ENCODE measurements around the gene PALLD. TPM values are rescaled to one million over a fixed set of nuclear protein-coding genes. Genes with fewer than 3 reads are reported as not detected.

The PALLD gene
- total RNA-seq, 1 experiment from 2014 or later: 176 TPM

DNA sequence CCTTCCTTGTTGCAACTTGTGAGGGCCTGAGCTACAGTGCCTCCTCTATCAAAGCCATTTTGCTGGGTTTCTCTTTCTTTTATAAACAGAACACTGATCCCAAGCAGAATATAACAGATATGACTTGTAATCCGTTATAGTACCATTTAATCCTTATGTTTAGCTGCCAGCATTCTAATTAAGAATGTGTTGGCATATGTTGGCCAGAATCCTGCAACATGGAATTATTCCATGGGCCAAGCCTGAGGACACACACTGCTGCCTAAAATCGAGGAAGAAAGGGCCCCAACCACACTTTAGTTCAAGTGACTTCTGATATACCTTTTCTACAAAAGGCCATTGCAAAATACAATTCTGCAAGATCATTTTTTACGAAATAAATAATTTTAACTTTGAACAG lies 28.0 kb downstream of the PALLD start:
- no peak for DNase-seq (ENCODE audit: low read depth)

DNA sequence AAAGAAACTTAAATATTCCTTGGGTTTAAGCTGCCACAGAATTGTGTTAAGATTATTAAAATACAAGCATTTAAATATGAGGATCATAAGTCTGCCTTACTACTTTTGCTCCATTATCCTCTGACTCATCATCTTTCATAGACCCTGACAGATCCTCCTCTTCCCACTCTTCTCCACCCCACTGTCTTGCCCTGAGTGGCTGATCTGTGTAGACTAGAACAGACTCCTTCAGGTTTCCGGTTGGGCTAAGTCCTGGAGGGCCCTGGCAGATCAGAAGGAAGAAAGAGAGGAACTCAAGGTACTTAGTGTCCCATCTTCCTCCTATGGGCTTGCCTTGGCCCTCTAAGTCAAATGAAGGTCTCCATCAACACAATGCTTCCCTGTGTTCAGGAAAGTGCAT lies 30.7 kb downstream of the PALLD start:
- DNase-seq (ENCODE audit: low read depth): no peak

DNA sequence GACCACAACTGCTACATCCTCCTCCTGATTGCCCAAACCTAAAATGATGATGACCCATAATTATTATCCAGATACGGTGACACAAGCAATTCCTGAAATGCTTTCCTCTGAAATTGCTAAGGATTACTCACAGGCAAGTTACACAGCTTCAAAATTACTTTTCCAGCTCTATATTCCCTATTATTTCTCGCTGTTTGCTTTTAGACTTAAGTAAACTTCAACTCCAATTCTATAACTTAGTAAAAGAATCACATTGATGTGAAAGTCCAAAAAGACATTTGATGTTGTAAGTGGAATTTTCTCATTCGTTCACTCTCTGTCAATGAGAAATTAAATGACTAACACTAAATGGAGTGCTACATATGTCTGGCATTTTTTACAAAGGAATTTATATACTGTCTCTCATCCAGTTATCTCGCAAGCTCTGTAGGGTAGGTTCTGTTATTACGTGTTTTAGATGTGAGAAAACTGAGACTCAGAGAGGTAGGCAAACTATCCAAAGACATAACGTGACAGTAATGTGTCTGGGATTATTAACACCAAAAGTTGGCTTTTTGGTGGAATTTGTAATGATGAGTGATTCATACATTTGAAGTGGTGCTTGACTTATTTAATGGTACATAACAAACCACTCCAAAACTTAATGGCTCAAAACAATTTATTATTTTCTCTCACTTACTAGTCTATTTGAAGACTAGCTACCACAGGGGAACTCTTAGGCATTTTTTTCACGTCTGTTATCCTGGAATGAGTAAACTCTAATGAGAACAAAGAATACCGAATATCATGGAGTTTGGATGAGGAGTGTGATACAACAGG lies 31.5 kb downstream of the PALLD start:
- peak; percentile 68 for DNase-seq (ENCODE audit: low read depth)

DNA sequence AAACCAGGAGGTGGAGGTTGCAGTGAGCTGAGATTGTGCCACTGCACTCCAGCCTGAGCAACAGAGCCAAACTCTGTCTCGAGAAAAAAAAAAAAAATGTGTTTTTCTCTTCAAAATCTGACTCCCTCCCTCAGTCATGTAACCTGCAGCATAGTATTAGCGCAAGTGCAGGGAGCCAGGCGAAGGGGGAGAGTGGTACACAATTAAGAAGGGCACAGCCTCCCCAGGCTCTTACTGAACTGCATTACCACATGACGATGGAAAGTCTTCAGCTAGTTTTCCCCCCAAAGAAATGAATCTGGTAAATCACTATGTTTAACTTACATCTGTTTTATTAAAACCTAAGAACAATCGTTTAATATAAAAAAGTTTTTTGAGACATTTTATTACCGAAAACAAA lies 32.4 kb downstream of the PALLD start:
- DNase-seq (ENCODE audit: low read depth): no peak

DNA sequence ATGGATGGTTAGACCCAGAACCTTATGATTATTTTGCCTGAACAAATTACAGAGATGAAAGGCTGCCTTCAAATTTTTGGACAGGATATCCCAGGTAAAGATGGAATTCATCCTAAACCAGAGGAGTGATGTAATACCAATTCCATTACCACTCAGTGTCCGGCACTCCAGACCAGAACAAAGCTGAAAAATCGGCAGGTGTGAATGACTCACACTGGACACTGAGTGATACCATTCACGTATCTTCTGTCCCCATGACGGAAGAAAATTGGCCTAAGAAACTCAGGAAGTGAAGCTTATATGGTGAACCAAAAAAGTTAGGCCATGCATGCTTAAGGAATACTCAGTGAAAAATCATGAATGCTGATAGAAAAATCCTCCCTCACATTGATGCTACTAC lies 34.5 kb downstream of the PALLD start:
- no peak for DNase-seq (ENCODE audit: low read depth)

DNA sequence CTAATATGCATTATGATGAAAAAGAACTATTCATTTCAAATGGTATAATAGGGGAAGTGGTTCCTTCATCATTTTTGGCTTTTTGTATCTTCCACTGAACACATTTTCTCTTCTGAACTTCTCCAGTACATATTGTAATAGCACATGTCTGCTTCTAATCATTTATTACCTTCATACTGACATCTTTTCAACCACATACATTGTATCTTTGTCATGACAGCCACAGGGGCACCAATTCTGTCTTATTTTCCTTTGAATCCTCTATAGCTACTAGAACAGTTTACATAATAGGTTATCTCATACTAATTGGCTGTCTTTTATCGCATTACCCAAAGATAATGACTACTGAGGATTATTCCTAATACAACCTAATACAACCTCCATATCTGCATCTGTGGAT lies 37.7 kb downstream of the PALLD start:
- no peak for DNase-seq (ENCODE audit: low read depth)

DNA sequence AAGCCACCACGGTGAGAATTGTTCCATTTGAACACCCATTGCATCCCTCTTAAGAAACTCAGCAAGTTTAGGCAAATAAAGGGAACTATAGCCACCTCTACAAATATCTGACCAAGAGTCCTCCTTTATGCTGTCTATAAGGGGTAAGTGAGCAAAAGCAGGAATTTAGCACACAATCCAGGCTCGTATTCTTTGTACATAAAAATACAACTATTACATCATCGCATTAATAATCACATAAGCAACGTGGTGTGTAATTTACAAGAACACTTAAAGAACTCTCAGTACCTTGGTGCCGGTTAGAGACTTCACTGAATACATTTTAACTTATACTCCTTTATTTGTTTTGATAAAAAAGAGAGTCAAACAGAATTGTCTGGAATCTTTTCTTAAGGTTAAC lies 38.8 kb downstream of the PALLD start:
- no peak for DNase-seq (ENCODE audit: low read depth)

DNA sequence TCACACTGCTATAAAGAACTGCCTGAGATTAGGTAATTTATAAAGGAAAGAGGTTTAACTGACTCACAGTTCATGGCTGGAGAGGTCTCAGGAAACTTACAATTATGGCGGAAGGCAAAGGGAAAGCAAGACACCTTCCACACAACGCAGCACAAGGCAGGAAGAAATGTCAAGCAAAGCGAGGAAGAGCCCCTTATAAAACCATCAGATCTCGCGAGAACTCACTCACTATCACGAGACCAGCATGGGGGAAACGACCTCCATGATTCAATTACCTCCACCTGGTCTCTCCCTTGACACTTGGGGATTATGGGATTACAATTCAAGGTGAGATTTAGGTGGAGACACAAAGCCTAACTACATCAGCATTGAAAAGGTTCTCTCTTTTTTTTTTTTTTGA lies 39.6 kb downstream of the PALLD start:
- no peak for DNase-seq (ENCODE audit: low read depth)

DNA sequence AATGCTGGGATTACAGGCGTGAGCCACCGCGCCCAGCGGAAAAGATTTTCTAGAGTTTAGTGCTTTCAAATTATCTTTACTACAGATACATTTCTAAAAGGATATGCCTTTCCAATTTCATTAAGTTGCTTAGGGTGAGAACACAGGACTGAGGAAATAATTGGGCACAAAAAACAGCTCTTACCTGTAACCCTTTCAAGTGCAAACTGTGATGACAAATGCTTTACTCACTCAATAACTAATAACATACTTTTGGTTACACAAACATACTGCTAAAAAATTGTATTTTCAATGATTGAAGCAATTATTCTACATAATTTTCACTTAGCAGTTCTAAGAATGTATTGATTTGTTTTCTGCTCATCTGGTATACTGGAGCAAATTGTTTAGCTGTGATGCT lies 40.2 kb downstream of the PALLD start:
- no peak for DNase-seq (ENCODE audit: low read depth)

DNA sequence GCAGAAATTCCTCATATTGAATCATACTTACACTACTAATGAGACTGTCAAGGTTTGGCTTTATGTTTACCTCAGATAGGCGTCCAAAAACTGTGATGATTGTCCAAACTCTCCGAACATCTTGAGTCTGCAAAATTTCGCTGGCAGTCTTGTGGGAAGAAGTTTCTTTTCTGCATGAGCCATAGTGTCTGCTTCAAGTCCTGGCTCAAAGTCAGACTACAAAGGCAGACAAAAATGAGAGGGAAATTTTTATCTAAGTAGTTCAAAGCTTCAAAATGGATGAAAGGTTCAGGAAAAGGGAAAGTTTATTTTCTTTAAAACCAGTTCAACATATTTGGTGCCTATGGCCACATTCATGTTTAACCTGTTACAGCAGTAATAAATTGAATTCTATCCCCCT lies 40.7 kb downstream of the PALLD start:
- DNase-seq (ENCODE audit: low read depth): no peak

DNA sequence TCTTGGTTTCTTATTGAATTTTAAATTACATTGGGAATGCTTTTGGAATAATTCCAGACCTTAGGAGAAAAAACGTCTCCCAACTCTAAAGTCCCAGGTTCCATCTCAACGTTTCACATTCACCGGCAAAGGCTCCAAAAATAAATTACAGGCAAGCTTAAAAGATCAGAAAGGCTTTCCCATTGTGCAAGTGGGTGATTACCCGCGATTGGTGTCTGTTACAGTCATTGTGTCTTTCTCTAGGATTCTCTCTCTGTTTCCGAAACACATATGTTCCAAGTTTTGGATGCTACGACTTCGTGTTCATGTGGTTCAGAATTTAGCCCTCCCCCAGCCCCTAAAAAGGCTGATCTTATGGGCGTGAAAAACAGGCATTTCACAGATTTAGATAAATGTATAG lies 41.8 kb downstream of the PALLD start:
- no peak for DNase-seq (ENCODE audit: low read depth)

DNA sequence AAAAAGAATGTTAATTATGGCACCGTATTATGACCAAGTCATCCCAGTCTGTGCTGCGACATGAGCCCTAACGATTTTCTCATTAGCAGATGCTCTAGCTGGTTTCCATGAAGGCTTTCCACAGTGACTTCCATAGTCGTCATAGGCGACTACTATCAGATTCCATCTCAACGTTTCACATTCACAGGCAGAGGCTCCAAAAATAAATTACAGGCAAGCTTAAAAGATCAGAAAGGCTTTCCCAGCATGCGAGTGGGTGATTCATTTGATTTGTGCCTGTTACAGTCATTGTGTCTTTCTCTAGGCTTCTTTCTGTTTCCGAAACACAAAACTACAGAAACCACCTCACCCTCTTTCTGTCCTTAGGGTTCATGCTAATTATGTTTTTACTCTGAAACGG lies 43.2 kb downstream of the PALLD start:
- DNase-seq (ENCODE audit: low read depth): peak; percentile 91

DNA sequence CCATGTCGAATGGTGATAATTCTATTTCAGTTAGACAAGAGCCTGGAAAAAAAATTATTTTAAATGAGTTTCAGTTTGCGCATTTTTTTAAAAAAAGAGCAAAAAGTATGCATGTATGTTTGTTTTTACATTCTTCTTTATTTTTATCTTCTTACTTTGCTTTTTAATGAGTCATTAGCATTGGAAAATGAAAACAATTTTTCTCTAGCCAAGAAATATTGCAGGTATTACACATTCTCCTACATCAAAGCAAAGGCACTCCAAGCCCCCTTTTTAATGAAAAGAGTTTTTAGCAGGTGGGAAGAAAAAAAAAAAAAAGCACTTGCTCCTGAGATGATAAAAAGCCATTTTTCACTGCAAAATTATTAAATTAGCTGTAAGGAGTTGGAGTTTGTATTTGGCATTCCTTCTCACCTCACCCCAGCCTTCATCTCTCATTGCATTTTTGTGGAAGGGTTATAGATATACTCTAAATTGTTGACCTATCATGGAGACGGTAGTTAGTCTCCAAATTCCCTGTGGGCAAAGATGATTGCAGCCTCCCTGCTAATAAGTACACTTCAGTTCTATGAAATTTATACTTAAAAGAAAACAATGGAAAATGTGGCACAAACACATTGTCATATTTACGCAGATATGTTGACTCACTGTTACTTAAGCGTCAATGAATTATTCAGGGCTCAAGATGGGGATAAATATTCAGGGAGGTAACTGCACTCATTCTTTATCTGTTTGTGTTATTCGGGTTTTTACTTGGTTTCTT lies 43.8 kb downstream of the PALLD start:
- DNase-seq (ENCODE audit: low read depth): peak; percentile 45

DNA sequence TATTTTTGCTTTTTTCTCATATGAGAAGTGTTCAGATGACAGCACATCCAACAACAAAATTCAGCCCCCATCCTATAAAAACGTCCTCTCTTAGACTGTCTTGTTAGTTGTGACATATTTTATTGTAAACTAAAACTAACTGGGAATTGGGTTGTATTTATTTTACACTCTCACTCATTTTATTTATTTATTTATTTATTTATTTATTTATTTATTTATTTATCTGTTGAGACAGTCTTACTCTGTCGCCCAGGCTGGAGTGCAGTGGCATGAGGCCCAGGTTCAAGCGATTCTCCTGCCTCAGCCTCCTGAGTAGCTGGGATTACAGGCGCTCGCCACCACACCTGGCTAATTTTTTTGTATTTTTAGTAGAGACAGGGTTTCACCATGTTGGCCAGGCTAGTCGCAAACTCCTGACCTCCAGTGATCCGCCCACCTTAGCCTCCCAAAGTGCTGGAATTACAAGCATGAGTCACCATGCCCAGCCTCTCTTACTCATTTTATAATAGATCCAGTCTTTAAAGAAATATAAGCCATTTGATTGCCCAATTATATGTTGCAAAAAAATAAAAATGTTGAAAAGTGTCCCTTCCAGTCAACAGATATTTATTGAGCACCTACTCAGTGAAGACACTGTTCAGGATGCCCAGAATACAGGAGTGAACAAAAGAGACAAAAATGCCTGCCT lies 44.6 kb downstream of the PALLD start:
- DNase-seq (ENCODE audit: low read depth): peak; percentile 83

DNA sequence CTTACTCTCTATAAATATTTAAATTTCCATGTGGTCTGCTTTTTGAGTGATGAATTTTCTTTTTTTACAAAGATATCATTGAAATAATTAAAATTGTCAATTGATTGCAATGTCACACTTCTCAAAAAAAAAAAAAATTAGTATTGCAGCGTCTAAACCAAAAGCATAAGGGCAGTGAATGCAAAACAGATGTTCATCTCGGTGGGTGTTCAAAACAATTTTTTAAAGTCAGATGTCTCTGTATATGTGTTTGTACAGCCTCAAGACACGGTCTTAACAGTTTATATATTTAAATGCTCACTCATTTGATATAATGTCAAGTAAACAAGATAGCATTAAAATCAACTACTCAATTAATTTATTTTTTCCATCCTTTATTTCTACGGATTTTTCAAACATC lies 52.3 kb downstream of the PALLD start:
- no peak for DNase-seq (ENCODE audit: low read depth)

DNA sequence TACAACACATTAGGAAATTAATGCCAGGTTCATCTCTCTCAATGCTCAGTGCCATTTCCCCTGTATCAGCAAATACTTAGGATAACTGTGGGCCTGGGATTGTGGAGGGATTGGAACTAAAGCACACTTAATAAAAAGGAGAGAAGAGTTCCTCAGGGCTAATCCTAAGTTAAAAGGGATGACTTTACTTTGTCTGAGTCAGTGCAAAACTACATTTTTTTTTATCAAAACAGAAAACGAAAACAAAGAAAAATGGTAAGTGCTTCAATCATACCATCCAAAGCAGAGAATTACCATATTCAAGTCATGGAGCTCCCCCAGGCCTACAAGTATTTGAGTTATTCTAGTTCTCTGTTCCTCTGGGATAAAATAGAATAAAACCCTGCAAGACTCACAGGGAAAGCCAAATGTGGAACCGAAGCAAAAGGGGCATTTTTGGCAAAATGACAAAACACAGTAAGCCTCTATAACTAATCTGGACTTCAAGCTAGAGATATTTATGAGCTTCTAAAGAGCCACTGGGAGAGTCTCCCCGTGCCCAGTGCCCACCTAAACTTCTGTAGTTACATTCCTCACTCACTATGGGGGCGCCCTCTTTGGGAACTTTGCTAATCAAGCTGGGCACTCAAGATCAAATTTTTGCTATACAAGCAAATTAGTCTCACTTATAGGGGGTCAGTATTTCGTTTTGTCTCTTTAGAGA lies 53.4 kb downstream of the PALLD start:
- peak; percentile 56 for DNase-seq (ENCODE audit: low read depth)

DNA sequence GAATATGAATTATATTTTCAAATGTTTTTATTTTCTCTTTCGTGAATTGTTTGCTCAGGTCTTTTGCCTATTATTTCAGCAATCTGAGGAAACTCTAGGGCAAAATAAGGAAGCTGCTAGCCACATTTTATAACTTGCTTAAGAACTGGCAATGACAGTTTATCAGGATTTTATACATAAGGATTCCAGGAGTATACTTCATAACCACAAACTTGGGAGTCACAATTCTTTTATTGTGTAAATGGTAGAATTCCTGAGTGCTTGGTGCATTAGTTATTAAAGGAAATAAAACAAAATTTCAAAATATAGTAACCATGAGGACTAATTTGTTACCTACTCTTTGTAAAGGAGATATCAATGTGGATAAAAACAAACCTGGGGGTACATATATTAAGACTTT lies 54.4 kb downstream of the PALLD start:
- DNase-seq (ENCODE audit: low read depth): peak; percentile 90

DNA sequence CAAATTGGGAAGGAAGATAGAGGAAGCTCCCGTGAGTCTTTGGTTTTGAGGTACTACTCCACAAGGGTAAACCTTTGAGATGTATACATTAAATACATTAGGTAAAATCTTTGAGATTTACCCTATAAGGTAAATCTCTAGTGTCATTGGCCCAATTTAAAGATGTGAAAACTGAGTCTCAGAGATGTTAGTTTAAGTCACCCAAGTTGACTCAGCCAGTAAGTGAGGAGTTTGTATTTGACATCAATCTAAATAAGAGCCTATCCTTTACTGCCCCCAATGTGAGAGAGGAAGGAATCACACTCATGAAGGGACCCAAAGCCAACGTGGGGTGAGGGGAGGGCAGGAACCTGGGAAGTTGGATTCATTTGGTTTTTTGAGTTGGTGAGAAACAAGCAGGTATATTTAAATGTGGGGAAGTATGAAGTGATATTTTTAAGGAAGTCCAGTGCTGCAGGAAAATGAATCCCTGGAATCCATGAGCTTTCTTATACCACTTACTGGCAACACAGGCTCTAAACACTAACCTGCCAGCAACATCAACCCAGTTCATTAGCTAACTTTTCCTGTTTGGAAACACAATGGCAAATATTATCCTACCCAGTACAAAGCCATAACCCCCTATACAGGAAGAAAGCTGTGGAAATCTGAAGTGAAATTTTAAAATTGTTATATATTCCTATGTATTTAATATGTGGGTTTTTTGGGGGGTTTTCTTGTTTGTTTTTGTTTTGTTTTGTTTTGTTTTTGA lies 55.3 kb downstream of the PALLD start:
- peak; percentile 65 for DNase-seq (ENCODE audit: low read depth)

DNA sequence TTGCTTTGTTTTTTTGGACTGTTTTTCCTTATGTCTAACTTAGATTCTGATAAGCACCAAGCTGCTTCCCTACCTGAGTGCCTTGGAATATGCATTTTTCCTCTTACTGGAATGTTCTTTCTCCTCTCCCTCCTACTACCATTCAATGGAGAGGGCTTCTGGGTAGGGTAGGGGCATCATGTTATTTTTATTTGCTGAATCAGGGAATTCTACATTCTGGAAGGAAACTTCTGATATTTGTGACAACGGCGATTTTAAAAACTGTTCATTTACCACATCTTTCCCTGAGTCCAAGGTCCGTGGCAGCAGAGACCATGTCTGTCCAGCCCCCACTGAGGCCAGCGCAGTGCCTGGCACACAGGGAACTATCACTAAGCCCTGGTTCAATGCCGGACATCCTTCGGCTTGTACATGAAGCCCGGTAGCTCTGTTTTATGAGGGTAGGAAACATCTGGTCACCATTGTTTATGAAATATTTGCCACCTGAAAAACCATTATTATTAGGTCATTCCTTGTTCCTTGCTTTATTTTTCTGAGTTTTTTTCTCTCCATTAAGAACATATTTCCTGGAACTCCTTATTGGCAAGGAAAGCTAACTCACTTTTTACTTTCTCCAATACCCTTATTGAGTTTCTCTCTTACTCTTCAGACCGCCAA lies 57.0 kb downstream of the PALLD start:
- DNase-seq (ENCODE audit: low read depth): no peak

DNA sequence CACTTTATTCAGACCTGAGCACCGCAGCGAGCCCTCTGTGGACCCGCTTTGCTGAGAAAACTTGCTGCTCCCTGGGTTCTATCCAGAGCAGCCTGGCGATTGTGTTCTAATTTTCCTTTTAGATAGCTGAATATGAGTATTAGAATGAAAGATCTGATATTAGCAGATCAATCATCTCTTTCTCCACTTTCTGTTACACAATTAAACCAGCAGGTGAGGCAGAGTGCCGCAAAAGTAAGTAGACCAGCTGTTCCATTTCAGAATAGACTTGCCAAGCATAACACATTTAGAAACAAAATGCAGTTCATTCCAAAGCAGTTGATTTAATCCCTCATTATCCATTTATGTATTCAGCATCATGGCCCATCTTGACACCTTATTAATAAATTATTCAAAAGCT lies 58.6 kb downstream of the PALLD start:
- no peak for DNase-seq (ENCODE audit: low read depth)

DNA sequence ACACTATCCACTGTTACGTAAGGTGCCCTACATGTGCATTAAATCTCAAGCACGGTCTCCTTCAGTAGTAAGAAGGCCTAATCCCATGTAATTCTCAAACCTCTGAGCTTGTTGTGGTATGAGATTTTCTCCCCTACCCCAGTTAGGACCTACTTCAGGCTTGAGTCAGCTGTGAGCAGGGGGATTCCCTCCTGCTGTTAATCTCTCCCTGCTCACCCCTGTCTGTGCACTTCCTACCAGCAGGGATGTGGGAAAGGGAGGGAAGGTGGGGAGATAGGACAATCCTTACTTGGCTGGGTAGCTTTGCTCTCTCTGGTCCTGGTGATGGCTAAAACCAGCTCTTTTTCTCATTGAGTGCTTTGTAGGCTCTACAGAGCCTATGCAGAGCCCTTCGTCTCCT lies 60.8 kb downstream of the PALLD start:
- DNase-seq (ENCODE audit: low read depth): no peak
